ENCODE results near the gene LILRB3. TPM values are rescaled to one million over a fixed set of nuclear protein-coding genes. Genes with fewer than 3 reads are reported as not detected.
A peak's percentile ranks its signal among the peaks of the same experiment; 100 is the strongest.
"Not testable (repeated sequence)": the region's sequence is repeated elsewhere in the genome, so short reads cannot be mapped to it uniquely, and the experiment has no call there.

LILRB3 gene
- total RNA-seq, 5 donors from 2014 or later (not counting 1 experiment from before 2014, with no cell fraction given) = 0.72 to 2.8 (median 1.1) TPM

- H3K9me3 ChIP-seq = no peaks in the 10 kb centered on the region
- H3K27ac ChIP-seq (ENCODE audit: low read length) = no peak overlapping the region
- H3K4me3 ChIP-seq (ENCODE audit: control insufficient read depth in 1 of 2, extremely low read depth in 1 of 2, low read length in 1 of 2) = no peak overlapping the region
- H3K27me3 ChIP-seq (replicated peaks in 1 of 2; ENCODE audit: control insufficient read depth in 2 of 2, extremely low read depth in 1 of 2, insufficient read depth in 2 of 2, low read length in 1 of 2) = peaks cover 0 to 13% of the 10 kb centered on the region in 2 experiments
- ATAC-seq (replicated peaks in 1 of 4) (peak; percentile 93 to 98 (median 94)), DNase-seq (peak; percentile 48 to 93 (median 81))
- Mint-ChIP-seq H3K27ac (no peak overlapping the region), H3K36me3 (no peaks in the 10 kb centered on the region), H3K9me3 (no peaks in the 10 kb centered on the region), H3K4me1 (peaks cover 4 to 16% (median 4%) of the 10 kb centered on the region in 3 donors), H3K27me3 (peaks cover 11 to 19% of the 10 kb centered on the region in 2 donors), H3K4me3 (no peak overlapping the region)
- POLR2A ChIA-PET = no interaction called here
- 9% methylated on average over 14 of the region's 21 CpGs for WGBS (ENCODE audit: insufficient coverage)
- H3K36me3 ChIP-seq (ENCODE audit: control insufficient read depth in 2 of 2, extremely low read depth in 1 of 2, insufficient read depth in 1 of 2, low read length in 1 of 2) = no peaks in the 10 kb centered on the region
- CTCF ChIA-PET = no interaction called here
- H3K4me1 ChIP-seq (ENCODE audit: control insufficient read depth in 1 of 2, extremely low read depth in 1 of 2, insufficient read depth in 2 of 2, low read length in 2 of 2) = peaks cover 0 to 11% of the 10 kb centered on the region in 2 experiments
Measured at GRCh38 chr19:54231077-54231931, 8.5 kb upstream of the LILRB3 start.

- H3K9me3 ChIP-seq = no peaks in the 10 kb centered on the region
- CTCF ChIA-PET = interaction anchor here in 1 of 2 donors (1.0 kb wide), 1 partner anchor 41 kb away, joined by 4 read pairs; the partner anchor contains the start of gene MBOAT7
- H3K27ac ChIP-seq (ENCODE audit: low read length) = no peak overlapping the region
- WGBS (ENCODE audit: insufficient coverage) = 80% methylated on average over 7 of the region's 7 CpGs
- Mint-ChIP-seq H3K9me3 (no peaks in the 10 kb centered on the region), H3K4me3 (no peak overlapping the region), H3K4me1 (peaks cover 4 to 16% (median 4%) of the 10 kb centered on the region in 3 donors), H3K36me3 (no peaks in the 10 kb centered on the region), H3K27ac (no peak overlapping the region), H3K27me3 (peaks cover 11 to 18% of the 10 kb centered on the region in 2 donors)
- DNase-seq (no peak), ATAC-seq (replicated peaks in 1 of 4) (no peak)
- POLR2A ChIA-PET = interaction anchor here in 1 of 2 donors (0.5 kb wide), 1 partner anchor 20 kb away, joined by 6 read pairs; no protein-coding TSS in a partner anchor
- H3K27me3 ChIP-seq (replicated peaks in 1 of 2; ENCODE audit: control insufficient read depth in 2 of 2, extremely low read depth in 1 of 2, insufficient read depth in 2 of 2, low read length in 1 of 2) = peaks cover 0 to 13% of the 10 kb centered on the region in 2 experiments
- H3K36me3 ChIP-seq (ENCODE audit: control insufficient read depth in 2 of 2, extremely low read depth in 1 of 2, insufficient read depth in 1 of 2, low read length in 1 of 2) = no peaks in the 10 kb centered on the region
- no peak overlapping the region for H3K4me3 ChIP-seq (ENCODE audit: control insufficient read depth in 1 of 2, extremely low read depth in 1 of 2, low read length in 1 of 2)
- peaks cover 0 to 11% of the 10 kb centered on the region in 2 experiments for H3K4me1 ChIP-seq (ENCODE audit: control insufficient read depth in 1 of 2, extremely low read depth in 1 of 2, insufficient read depth in 2 of 2, low read length in 2 of 2)
Measured at GRCh38 chr19:54230031-54230430, 7.2 kb upstream of the LILRB3 start.

- H3K27ac Mint-ChIP-seq = peak overlapping the region in 1 of 2 donors; percentile 6
- Histone ChIP-seq H3K4me3 (ENCODE audit: control insufficient read depth in 1 of 2, extremely low read depth in 1 of 2, low read length in 1 of 2) (no peak overlapping the region), H3K27ac (ENCODE audit: low read length) (no peak overlapping the region), H3K4me1 (ENCODE audit: control insufficient read depth in 1 of 2, extremely low read depth in 1 of 2, insufficient read depth in 2 of 2, low read length in 2 of 2) (peaks cover 0 to 11% of the 10 kb centered on the region in 2 experiments), H3K9me3 (no peaks in the 10 kb centered on the region), H3K36me3 (ENCODE audit: control insufficient read depth in 2 of 2, extremely low read depth in 1 of 2, insufficient read depth in 1 of 2, low read length in 1 of 2) (no peaks in the 10 kb centered on the region), H3K27me3 (replicated peaks in 1 of 2; ENCODE audit: control insufficient read depth in 2 of 2, extremely low read depth in 1 of 2, insufficient read depth in 2 of 2, low read length in 1 of 2) (peaks cover 0 to 13% of the 10 kb centered on the region in 2 experiments)
- no peaks in the 10 kb centered on the region for H3K36me3 Mint-ChIP-seq
- H3K4me3 Mint-ChIP-seq = no peak overlapping the region
- no peaks in the 10 kb centered on the region for H3K9me3 Mint-ChIP-seq
- POLR2A ChIA-PET = no interaction called here
- peaks cover 11 to 18% of the 10 kb centered on the region in 2 donors for H3K27me3 Mint-ChIP-seq
- DNase-seq (no peak), ATAC-seq (replicated peaks in 1 of 4) (no peak)
- H3K4me1 Mint-ChIP-seq = peaks cover 4 to 7% (median 4%) of the 10 kb centered on the region in 3 donors
- 88% methylated on average over 5 of the region's 8 CpGs for WGBS (ENCODE audit: insufficient coverage)
- CTCF ChIA-PET = interaction anchor here in 1 of 2 donors (0.8 to 1.0 kb wide), 2 partner anchors 33 to 76 kb away, joined by 3 to 4 read pairs; no protein-coding TSS in a partner anchor
Measured at GRCh38 chr19:54229146-54229545, 6.3 kb upstream of the LILRB3 start.

- H3K36me3 ChIP-seq (ENCODE audit: control insufficient read depth in 2 of 2, extremely low read depth in 1 of 2, insufficient read depth in 1 of 2, low read length in 1 of 2); H3K9me3 Mint-ChIP-seq; H3K27ac ChIP-seq (ENCODE audit: low read length); ATAC-seq (replicated peaks in 1 of 4); H3K36me3 Mint-ChIP-seq; DNase-seq; H3K4me3 ChIP-seq (ENCODE audit: control insufficient read depth in 1 of 2, extremely low read depth in 1 of 2, low read length in 1 of 2); CTCF ChIA-PET; POLR2A ChIA-PET; H3K27ac Mint-ChIP-seq; H3K27me3 ChIP-seq (replicated peaks in 1 of 2; ENCODE audit: control insufficient read depth in 2 of 2, extremely low read depth in 1 of 2, insufficient read depth in 2 of 2, low read length in 1 of 2); H3K9me3 ChIP-seq; H3K4me3 Mint-ChIP-seq: not testable (repeated sequence)
- H3K4me1 ChIP-seq (ENCODE audit: control insufficient read depth in 1 of 2, extremely low read depth in 1 of 2, insufficient read depth in 2 of 2, low read length in 2 of 2) = peaks cover 0 to 13% of the 10 kb centered on the region in 2 experiments
- 60% methylated on average over 2 of the region's 10 CpGs for WGBS (ENCODE audit: insufficient coverage)
- Mint-ChIP-seq H3K27me3 (peaks cover 8 to 10% of the 10 kb centered on the region in 2 donors), H3K4me1 (peaks cover 4 to 10% (median 6%) of the 10 kb centered on the region in 3 donors)
Measured at GRCh38 chr19:54224619-54225018, 1.8 kb upstream of the LILRB3 start.

- H3K9me3 Mint-ChIP-seq; H3K27ac Mint-ChIP-seq; H3K4me3 ChIP-seq (ENCODE audit: control insufficient read depth in 1 of 2, extremely low read depth in 1 of 2, low read length in 1 of 2); H3K9me3 ChIP-seq; CTCF ChIA-PET; H3K27ac ChIP-seq (ENCODE audit: low read length); ATAC-seq (replicated peaks in 1 of 4); H3K27me3 ChIP-seq (replicated peaks in 1 of 2; ENCODE audit: control insufficient read depth in 2 of 2, extremely low read depth in 1 of 2, insufficient read depth in 2 of 2, low read length in 1 of 2); H3K36me3 Mint-ChIP-seq; H3K4me3 Mint-ChIP-seq; DNase-seq; H3K27me3 Mint-ChIP-seq; POLR2A ChIA-PET; H3K36me3 ChIP-seq (ENCODE audit: control insufficient read depth in 2 of 2, extremely low read depth in 1 of 2, insufficient read depth in 1 of 2, low read length in 1 of 2): not testable (repeated sequence)
- peaks cover 4 to 10% (median 6%) of the 10 kb centered on the region in 3 donors for H3K4me1 Mint-ChIP-seq
- peaks cover 0 to 13% of the 10 kb centered on the region in 2 experiments for H3K4me1 ChIP-seq (ENCODE audit: control insufficient read depth in 1 of 2, extremely low read depth in 1 of 2, insufficient read depth in 2 of 2, low read length in 2 of 2)
- no CpG with 5 or more reads among the region's 5 CpGs for WGBS (ENCODE audit: insufficient coverage)
Measured at GRCh38 chr19:54223937-54224281, 1.1 kb upstream of the LILRB3 start.

- H3K36me3 ChIP-seq (ENCODE audit: control insufficient read depth in 2 of 2, extremely low read depth in 1 of 2, insufficient read depth in 1 of 2, low read length in 1 of 2); DNase-seq; H3K27ac ChIP-seq (ENCODE audit: low read length); POLR2A ChIA-PET; H3K27ac Mint-ChIP-seq; H3K27me3 ChIP-seq (replicated peaks in 1 of 2; ENCODE audit: control insufficient read depth in 2 of 2, extremely low read depth in 1 of 2, insufficient read depth in 2 of 2, low read length in 1 of 2); H3K36me3 Mint-ChIP-seq; H3K9me3 Mint-ChIP-seq; H3K9me3 ChIP-seq; H3K4me3 ChIP-seq (ENCODE audit: control insufficient read depth in 1 of 2, extremely low read depth in 1 of 2, low read length in 1 of 2); H3K27me3 Mint-ChIP-seq: not testable (repeated sequence)
- H3K4me3 Mint-ChIP-seq = peak overlapping the region in 1 of 3 donors; percentile 50
- peaks cover 0 to 13% of the 10 kb centered on the region in 2 experiments for H3K4me1 ChIP-seq (ENCODE audit: control insufficient read depth in 1 of 2, extremely low read depth in 1 of 2, insufficient read depth in 2 of 2, low read length in 2 of 2)
- WGBS (ENCODE audit: insufficient coverage) = 66% methylated on average over 5 of the region's 14 CpGs
- H3K4me1 Mint-ChIP-seq = peaks cover 4 to 10% (median 6%) of the 10 kb centered on the region in 3 donors
- peak in 1 of 4 experiments; percentile 31 for ATAC-seq (replicated peaks in 1 of 4)
- CTCF ChIA-PET = interaction anchor here in 1 of 2 donors (0.6 kb wide), 1 partner anchor 127 kb away, joined by 4 read pairs; no protein-coding TSS in a partner anchor
Measured at GRCh38 chr19:54223277-54223936, 600 bp upstream of the LILRB3 start.

Measured in T-cell (primary cell).